ENCODE results near the gene HNRNPD.

- TF ChIP-seq POLR2AphosphoS5 (IDR thresholded peaks at IDR 0.05; ENCODE audit: low read depth, low read length) (no peak), SIN3A (IDR thresholded peaks at IDR 0.05; ENCODE audit: borderline replicate concordance, insufficient read depth, low read length) (no peak), TAF1 (IDR thresholded peaks at IDR 0.05; ENCODE audit: borderline replicate concordance, insufficient read depth, low read length) (no peak)
These were observed 2.3 kb upstream of the HNRNPD start for GRCh38 chr4:82376109-82376508.

All from PFSK-1 (cell line).